Activated CD4-positive, alpha-beta T cell treated with anti-CD3 and anti-CD28 coated beads, Interleukin-2, amount 10 ng/mL, durations not matched to agents 24 days and 14 days (primary cell): ENCODE measurements around the gene AHDC1. TPM values are rescaled to one million over a fixed set of nuclear protein-coding genes. Genes with fewer than 3 reads are reported as not detected.
"Not testable (repeated sequence)": the region's sequence is repeated elsewhere in the genome, so short reads cannot be mapped to it uniquely, and the experiment has no call there.

Experiments used
- DNase-seq: peaks from one replicate; pipeline ENCODE4 v3.0.0; 2022
- H3K27ac Mint-ChIP-seq: one replicate; pipeline ENCODE4 v1.8.0; 2022; ENCODE audit warnings: mild to moderate bottlenecking, mixed read lengths
- H3K27me3 Mint-ChIP-seq: one replicate; pipeline ENCODE4 v1.8.0; 2022; ENCODE audit warnings: mixed read lengths
- H3K36me3 Mint-ChIP-seq: one replicate; pipeline ENCODE4 v1.8.0; 2022; ENCODE audit warnings: low read depth, mild to moderate bottlenecking, mixed read lengths
- H3K4me1 Mint-ChIP-seq: one replicate; pipeline ENCODE4 v1.8.0; 2021; ENCODE audit warnings: mixed read lengths
- H3K4me3 Mint-ChIP-seq: one replicate; pipeline ENCODE4 v1.8.0; 2022; ENCODE audit warnings: mild to moderate bottlenecking, moderate library complexity, mixed read lengths
- H3K9me3 Mint-ChIP-seq: one replicate; pipeline ENCODE4 v1.8.0; 2021; ENCODE audit warnings: mixed read lengths
- intact Hi-C: fragments of 100-400 bp; cut with micrococcal nuclease; formaldehyde crosslinking; loops from one replicate; pipeline ENCODE4 v1.15.1; 2023
- total RNA-seq: library from RNA; stranded (reverse); gene quantifications from 2 replicates; pipeline ENCODE4 v1.2.3, GENCODE V29; 2022

The AHDC1 gene
- total RNA-seq, 1 donor from 2014 or later, result 33.9 TPM

DNA sequence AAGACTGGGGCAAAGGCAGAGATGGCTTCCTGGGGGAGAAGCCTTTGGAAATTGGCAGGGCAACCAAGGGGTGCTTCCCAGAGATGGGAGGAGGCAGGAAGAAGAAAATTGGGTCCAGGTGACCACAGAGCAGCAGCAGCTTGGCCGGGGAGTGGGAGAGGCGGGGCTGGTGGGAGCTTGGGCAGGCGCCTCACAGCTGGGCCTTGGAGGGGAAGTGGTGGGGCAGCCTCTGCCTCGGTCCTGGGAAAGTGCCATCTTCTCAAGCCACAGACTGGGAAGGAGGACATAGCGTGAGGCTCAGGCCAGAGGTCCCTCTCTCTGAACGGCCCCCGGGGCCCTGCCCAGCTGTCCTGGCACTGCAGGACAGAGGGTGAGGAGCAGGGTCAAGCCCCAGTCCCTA lies 90.0 kb downstream of the AHDC1 start:
- intact Hi-C loops, result no loop called here
- peaks cover 15% of the 10 kb centered on the region for H3K4me1 Mint-ChIP-seq
- no peak overlapping the region for H3K4me3 Mint-ChIP-seq
- no peak for DNase-seq
- no peaks in the 10 kb centered on the region for H3K36me3 Mint-ChIP-seq
- H3K9me3 Mint-ChIP-seq, result no peaks in the 10 kb centered on the region
- no peaks in the 10 kb centered on the region for H3K27me3 Mint-ChIP-seq
- no peak overlapping the region for H3K27ac Mint-ChIP-seq

DNA sequence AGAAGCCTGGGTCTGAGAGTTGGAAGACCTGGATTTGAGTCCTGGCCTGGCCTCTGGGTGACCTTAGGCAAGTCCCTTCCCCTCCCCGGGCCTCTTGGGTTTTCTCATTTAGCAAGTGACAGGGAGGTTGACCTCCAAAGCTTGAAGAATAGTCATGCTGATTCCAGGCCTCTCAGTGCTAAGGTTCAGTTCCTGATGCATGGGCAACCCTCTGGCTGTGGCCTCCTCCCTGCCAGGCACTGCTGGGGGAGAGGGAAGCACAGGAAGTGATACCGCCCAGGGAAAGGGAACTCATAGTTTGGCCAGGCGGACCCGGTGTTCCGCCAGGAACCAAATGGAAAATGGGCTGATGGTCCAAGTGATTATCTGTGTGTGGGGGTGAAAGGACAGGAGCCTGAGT lies 90.4 kb downstream of the AHDC1 start:
- Mint-ChIP-seq H3K4me3 (no peak overlapping the region), H3K36me3 (no peaks in the 10 kb centered on the region), H3K27ac (no peak overlapping the region), H3K9me3 (no peaks in the 10 kb centered on the region), H3K4me1 (peaks cover 15% of the 10 kb centered on the region), H3K27me3 (no peaks in the 10 kb centered on the region)
- no peak for DNase-seq
- intact Hi-C loops, result no loop called here

DNA sequence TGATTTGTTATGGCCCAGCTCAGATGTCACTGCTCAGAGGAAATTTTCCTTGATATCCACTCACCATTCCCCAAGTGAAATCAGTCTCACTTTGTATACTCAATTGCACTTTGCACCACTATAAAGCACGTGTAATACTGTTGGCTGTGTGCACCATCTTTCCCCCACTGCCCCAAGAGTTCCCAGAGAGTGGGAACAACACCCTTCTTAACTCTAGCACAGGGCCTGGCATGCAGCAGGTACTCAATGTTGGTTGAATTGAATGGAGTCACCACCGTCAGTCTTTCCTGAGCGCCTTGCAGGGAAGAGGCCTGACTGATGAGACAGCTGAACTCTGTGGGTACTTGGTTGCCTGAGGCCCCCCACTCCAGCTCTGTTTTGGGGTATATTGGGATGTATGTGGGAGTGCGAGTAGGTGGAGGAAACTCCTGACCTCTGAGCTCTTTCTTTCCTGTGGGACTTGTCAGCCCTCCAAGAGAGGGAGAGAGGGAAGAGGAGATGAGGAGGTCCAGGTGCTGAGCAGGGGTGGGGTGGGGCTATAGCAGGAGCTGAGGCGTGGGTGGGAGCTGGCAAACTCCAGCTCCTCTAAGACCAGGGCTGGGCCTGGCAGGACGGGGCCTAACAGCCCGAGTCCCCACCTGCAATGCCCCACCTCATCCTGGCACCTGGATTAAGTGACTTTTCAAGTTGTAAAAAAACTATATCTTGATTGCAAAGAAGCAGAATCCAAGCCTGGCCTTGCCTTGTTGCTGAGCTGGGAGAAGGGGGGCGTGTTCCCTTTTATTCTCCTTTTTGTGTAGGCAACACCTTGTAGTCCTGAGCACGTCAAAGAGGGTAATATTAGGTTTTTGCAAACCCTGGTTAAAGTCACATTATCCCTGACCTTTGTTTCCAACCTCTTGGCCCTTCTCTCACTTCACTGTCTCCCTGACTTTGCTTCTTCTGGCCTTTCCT lies 94.5 kb downstream of the AHDC1 start:
- peak overlapping the region; percentile 5 for H3K27ac Mint-ChIP-seq
- no peak for DNase-seq
- H3K27me3 Mint-ChIP-seq, result peaks cover 2% of the 10 kb centered on the region
- H3K4me1 Mint-ChIP-seq, result peaks cover 10% of the 10 kb centered on the region
- H3K4me3 Mint-ChIP-seq, result no peak overlapping the region
- no peaks in the 10 kb centered on the region for H3K36me3 Mint-ChIP-seq
- intact Hi-C loops, result no loop called here
- no peaks in the 10 kb centered on the region for H3K9me3 Mint-ChIP-seq

DNA sequence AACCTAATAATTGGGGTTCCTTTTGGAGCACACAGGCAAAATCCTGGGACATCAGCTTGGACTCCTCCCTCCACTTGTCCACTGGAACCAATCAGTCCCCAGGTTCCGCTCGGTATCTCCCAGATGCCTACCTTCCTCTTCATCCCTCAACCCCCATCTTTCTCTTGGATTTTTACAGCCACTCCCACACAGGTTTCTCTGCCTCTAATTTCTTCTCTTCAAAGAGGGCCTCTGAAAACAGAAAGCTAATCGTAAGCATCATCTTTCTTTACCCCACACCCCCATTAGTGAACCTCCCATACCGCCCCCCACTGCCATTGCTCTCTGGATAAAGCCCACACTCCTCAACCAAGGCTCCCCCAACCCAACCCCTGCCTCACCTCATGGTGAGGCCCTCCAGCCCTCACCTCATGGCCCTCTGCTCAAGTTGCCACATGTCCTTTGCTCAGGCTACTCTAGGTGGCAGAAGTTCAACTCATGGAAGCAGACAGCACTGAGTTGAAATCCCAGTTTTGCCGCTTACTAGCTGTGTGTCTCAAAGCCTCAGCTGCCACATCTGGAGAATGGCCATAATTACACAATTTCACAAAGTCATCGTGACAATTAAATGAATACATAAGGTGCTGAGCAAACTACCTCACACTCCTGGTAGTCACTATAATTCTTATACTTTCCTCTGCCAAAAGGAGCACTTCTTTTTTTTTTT lies 95.8 kb downstream of the AHDC1 start:
- Mint-ChIP-seq H3K27ac (peak overlapping the region; percentile 32), H3K4me1 (peaks cover 7% of the 10 kb centered on the region), H3K27me3 (peaks cover 2% of the 10 kb centered on the region), H3K36me3 (no peaks in the 10 kb centered on the region), H3K9me3 (no peaks in the 10 kb centered on the region), H3K4me3 (no peak overlapping the region)
- intact Hi-C loops, result no loop called here
- no peak for DNase-seq

DNA sequence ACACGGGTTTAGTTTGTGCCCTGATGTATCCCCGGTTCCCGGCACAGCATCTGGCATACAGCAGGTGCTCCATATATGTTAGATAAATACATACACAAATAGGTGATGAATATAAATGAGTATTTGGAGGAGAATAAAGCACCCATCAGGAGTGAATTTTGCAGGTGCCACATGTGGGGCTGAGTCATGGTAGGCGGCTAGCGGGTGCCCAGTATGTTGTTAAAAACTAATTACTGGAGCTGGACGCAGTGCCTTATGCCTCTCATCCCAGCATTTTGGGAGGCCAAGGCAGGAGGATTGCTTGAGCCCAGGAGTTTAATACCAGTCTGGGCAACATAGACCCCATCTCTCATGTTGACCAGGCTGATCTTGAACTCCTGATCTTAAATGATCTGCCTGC lies 97.2 kb downstream of the AHDC1 start:
- H3K27me3 Mint-ChIP-seq, result peaks cover 2% of the 10 kb centered on the region
- no peaks in the 10 kb centered on the region for H3K9me3 Mint-ChIP-seq
- intact Hi-C loops, result no loop called here
- no peak for DNase-seq
- H3K4me3 Mint-ChIP-seq, result no peak overlapping the region
- no peak overlapping the region for H3K27ac Mint-ChIP-seq
- H3K36me3 Mint-ChIP-seq, result no peaks in the 10 kb centered on the region
- H3K4me1 Mint-ChIP-seq, result peaks cover 7% of the 10 kb centered on the region

DNA sequence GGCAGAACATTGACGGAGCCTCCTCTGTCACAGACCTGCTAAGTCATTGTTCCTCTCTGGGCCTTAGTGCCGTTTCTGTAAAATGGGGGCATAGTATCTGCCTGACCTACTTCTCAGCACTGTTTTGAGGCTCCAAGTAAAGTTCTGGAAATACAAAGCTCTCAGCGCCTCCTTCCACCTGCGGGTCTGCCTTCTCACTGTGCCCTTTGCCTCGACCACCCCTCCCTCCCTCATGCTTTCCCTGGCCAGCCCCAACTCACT lies 98.6 kb downstream of the AHDC1 start:
- intact Hi-C loops, result no loop called here
- Mint-ChIP-seq H3K9me3 (no peaks in the 10 kb centered on the region), H3K4me3 (no peak overlapping the region), H3K4me1 (peaks cover 7% of the 10 kb centered on the region), H3K27ac (no peak overlapping the region), H3K36me3 (no peaks in the 10 kb centered on the region), H3K27me3 (peaks cover 2% of the 10 kb centered on the region)
- no peak for DNase-seq

DNA sequence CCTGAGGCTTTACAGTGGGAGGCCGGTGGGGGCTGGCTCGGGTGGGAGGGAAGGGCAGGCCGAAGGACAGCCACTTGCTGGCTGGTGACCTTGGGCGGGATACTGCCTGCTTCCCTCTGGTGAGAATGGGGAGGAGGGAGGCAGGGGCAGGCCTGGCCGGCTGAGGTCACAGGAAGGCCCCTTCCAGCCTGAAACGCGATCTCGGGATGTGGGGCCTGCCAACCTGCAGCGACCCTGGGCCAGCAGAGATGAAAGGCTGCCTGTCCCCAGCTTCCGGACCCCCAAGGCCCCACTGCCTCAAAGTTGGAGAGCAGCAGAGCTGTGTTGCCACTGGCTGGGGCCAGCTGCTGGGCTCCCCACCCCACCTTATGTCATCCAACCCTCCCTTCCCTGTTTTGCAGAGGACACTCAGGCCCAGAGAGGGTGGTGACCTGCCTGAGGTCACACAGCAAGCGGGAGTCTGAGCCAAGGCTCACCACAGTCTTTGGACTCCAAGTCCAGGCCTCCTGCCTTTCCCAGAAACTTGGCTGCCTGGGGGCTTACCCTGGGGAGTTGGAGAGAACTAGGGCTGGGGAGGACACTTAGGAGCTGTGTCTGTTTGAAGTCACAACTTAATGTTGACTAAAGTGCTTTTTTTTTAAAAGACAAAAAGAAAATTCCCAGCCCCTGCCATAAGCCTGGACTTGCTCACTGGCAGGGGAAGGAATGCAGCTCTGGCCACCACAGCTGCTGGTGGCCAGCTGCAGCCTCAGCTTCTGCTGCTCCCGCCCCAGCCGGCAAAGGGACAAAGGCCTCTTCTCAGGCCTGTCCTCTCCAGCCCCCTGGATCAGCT lies 99.1 kb downstream of the AHDC1 start:
- peaks cover 2% of the 10 kb centered on the region for H3K27me3 Mint-ChIP-seq
- H3K27ac Mint-ChIP-seq, result no peak overlapping the region
- peaks cover 7% of the 10 kb centered on the region for H3K4me1 Mint-ChIP-seq
- no peaks in the 10 kb centered on the region for H3K36me3 Mint-ChIP-seq
- intact Hi-C loops, result no loop called here
- H3K9me3 Mint-ChIP-seq, result no peaks in the 10 kb centered on the region
- no peak for DNase-seq
- no peak overlapping the region for H3K4me3 Mint-ChIP-seq

DNA sequence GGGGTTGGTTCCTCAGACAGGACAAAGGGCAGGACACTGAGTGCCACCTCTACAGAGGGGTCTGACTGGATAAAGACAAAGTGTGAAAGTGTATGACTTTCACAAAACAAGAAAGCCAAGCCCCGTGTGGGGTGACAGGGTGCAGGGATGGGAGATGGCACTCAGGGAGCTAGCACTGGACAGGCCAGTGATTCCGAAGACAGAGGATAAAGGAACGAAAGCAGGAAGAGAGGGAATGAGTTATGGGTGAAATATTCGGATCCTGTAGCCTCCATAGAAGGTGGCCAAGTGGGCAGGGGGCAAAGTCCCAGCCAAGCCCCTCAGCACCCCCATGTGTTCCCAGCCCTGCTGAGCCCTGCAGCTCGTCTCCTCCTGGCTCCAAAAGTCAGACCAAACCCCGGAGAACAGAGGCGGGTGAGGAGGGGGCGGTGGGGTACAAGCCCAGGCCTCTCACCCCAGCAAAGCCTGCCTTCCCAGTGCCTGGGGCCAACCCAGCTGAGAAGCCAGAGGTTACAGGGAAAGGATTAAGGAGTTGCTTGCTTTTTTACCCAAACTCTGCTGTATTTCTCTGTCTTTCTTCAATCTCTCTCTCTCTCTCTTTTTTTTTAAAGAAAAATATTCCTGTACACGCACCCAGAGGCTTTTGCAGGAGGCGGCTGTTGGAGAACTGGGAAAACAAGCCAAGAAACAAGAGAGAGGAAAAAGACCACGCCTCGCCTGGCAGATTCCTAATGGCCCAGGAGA lies 99.9 kb downstream of the AHDC1 start:
- H3K4me3 Mint-ChIP-seq, result no peak overlapping the region
- DNase-seq, result no peak
- H3K36me3 Mint-ChIP-seq, result no peaks in the 10 kb centered on the region
- intact Hi-C loops, result no loop called here
- H3K4me1 Mint-ChIP-seq, result peaks cover 4% of the 10 kb centered on the region
- peaks cover 5% of the 10 kb centered on the region for H3K27me3 Mint-ChIP-seq
- no peaks in the 10 kb centered on the region for H3K9me3 Mint-ChIP-seq
- H3K27ac Mint-ChIP-seq, result no peak overlapping the region

DNA sequence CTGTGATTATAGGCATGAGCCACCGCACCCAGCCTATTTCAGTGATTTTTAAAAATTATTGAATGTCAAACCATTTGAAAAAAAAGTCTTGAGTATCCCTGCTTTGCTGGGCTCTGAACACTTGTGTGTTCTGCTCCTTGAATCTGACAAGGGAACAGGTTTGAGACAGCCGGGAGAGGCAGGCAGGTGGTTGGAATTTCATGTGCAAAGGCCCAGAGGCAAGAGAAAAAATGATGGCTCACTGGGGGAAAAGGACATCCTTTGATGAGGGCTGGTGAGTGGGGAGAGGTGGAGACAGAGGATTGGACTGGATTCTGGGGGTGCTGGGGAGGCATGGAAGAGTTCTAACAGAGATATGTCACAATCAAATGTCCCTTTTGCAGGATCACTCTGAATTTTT lies 100.9 kb downstream of the AHDC1 start:
- Mint-ChIP-seq H3K27me3 (peaks cover 5% of the 10 kb centered on the region), H3K36me3 (no peaks in the 10 kb centered on the region), H3K27ac (no peak overlapping the region), H3K9me3 (no peaks in the 10 kb centered on the region), H3K4me1 (peaks cover 1% of the 10 kb centered on the region), H3K4me3 (no peak overlapping the region)
- intact Hi-C loops, result no loop called here
- DNase-seq, result no peak

DNA sequence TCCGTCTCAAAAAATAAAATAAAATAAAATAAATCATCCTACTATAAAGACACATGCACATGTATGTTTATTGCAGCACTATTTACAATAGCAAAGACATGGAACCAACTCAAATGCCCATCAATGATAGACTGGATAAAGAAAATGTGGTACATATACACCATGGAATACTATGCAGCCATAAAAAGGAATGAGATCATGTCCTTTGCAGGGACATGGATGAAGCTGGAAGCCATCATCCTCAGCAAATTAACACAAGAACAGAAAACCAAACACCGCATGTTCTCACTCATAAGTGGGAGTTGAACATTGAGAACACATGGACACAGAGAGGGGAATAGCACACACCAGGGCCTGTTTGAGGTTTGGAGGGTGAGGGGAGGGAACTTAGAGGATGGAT lies 102.8 kb downstream of the AHDC1 start:
- H3K36me3 Mint-ChIP-seq, result not testable (repeated sequence)

DNA sequence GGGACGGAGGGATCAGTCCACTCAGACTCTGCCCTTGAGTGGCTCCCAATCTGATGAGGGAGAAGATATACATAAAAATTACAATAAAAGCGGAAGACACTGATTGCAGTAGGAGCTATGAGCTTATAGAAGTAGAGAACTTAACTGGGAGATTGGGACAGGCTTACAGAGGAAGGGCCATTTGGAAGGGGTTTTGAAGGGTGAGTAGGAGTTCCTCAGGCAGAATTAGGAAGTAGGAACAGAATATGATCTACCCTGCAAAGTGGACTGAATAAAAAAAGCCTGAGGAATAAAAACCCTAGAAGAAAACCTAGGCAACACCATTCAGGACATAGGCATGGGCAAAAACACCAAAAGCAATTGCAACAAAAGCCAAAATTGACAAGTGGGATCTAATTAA lies 104.8 kb downstream of the AHDC1 start:
- Mint-ChIP-seq H3K9me3 (no peaks in the 10 kb centered on the region), H3K36me3 (no peaks in the 10 kb centered on the region), H3K4me1 (no peaks in the 10 kb centered on the region), H3K4me3 (no peak overlapping the region), H3K27ac (no peak overlapping the region), H3K27me3 (peaks cover 5% of the 10 kb centered on the region)
- intact Hi-C loops, result no loop called here
- DNase-seq, result no peak

More for the DNA sequence above, 102.8 kb downstream of the AHDC1 start:
- H3K4me1 Mint-ChIP-seq, intact Hi-C loops, H3K4me3 Mint-ChIP-seq, DNase-seq, H3K9me3 Mint-ChIP-seq, H3K27me3 Mint-ChIP-seq: not testable (repeated sequence)
- peak overlapping the region; percentile 65 for H3K27ac Mint-ChIP-seq

DNA sequence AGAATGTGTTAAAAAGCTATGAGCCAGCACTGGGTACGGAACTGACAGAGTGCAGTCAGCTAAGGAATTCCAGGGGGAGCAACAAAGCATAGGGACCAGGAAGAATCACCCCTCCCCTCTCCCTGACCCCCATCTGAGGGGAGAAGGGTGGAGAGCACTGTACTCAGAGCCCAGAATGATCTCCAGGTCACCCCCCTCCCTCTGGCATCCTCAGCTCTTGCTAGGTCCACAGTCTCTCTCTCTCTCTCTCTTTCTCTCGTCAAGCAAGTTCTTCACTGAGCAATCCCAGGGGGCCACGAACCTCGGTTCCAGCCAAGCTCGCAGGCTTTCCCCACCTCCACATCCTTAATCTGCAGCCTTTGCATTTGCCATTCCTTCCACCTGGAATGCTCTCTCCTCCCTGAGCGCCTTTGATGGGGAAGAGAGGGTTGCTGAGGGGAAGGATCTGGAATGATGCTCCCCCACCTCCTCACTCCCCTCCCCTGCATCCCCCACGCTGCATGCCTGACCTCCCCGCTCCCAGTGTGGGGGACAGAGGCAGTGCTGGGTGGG lies 107.3 kb downstream of the AHDC1 start:
- no peak overlapping the region for H3K27ac Mint-ChIP-seq
- intact Hi-C loops, result no loop called here
- H3K4me1 Mint-ChIP-seq, result peaks cover 7% of the 10 kb centered on the region
- H3K36me3 Mint-ChIP-seq, result no peaks in the 10 kb centered on the region
- peaks cover 5% of the 10 kb centered on the region for H3K27me3 Mint-ChIP-seq
- no peaks in the 10 kb centered on the region for H3K9me3 Mint-ChIP-seq
- DNase-seq, result no peak
- no peak overlapping the region for H3K4me3 Mint-ChIP-seq

DNA sequence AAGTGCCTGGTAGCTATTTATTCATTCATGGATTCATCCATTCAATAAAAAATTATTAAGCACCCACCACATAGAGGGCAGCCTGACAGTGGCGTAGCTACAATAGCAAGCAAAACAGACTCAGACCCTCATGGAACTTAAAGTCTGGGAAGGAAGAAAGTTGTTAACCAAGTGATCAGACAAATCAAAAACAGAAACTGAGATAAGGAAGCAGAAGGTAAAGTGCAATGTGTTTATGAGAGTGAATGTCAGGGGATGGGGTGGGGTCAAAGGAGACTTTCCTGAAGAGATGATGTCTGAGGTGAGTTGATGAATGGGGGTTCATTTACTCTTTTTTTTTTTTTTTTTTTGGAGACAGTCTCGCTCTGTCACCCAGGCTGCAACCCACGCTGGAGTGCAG lies 111.1 kb downstream of the AHDC1 start:
- Mint-ChIP-seq H3K36me3 (peaks cover 2% of the 10 kb centered on the region), H3K4me1 (peaks cover 22% of the 10 kb centered on the region), H3K27me3 (no peaks in the 10 kb centered on the region), H3K4me3 (no peak overlapping the region), H3K9me3 (no peaks in the 10 kb centered on the region), H3K27ac (no peak overlapping the region)
- no peak for DNase-seq
- intact Hi-C loops, result no loop called here
